GM06990 (cell line): ENCODE data around the gene DST.
"Not testable (repeated sequence)": the region's sequence is repeated elsewhere in the genome, so short reads cannot be mapped to it uniquely, and the experiment has no call there.

Experiments
- DNase-seq: peaks from one replicate; pipeline ENCODE4 v3.0.0-alpha.2; 2011; ENCODE audit not compliant: insufficient read length; ENCODE audit errors: extremely low read depth
- H3K27me3 ChIP-seq: replicated peaks from 2 replicates; pipeline ENCODE4 v1.6.0; 2011; ENCODE audit warnings: low read length; ENCODE audit not compliant: control insufficient read depth, insufficient read depth
- H3K36me3 ChIP-seq: 2 replicates; pipeline ENCODE4 v1.5.1; 2011; ENCODE audit warnings: low read length; ENCODE audit not compliant: control insufficient read depth, insufficient read depth
- H3K4me3 ChIP-seq: replicated peaks from 2 replicates; pipeline ENCODE4 v1.5.1; 2011; ENCODE audit warnings: low read depth, mild to moderate bottlenecking, control low read depth, low read length
- TF ChIP-seq, protein P1 (sequence below): IDR thresholded peaks from 2 replicates; pipeline ENCODE4 v1.5.1; 2011; ENCODE audit warnings: low read length, control low read depth, mild to moderate bottlenecking, inconsistent platforms; ENCODE audit not compliant: insufficient read depth, poor library complexity, severe bottlenecking

The DST gene

DNA sequence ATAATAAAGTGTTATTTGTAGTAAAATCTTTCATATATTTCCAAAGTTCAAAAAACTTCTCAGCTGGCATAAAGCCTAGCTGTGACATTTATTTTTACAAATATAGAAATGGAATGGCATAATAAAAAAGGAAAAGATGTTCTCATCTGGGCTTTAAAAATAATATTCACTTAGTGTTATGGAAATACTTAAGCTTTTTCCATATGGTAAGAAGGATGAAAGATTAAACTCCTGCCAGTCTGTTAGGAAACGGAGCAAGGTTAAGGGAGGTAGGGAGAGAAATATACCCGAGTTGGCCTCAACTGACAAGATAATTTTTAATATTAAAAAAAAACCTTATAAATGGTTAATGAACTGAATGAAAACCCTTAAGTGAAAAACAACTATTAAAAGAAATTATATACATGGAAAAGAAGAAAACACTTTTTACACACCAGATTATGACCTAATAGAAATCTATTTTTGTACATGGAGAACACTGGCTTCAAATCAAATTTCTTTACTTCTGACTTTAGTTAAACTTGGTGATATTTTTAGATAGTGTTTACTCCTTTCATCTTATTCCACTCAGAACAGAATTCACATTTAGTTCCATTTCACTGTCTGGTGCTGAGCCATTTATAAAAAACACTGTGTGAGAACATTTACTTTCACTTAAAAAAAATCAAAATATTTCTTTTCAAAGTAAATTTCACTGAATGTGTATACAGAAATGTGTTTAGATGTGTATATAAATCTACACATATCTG is 137.0 kb downstream of the DST start:
- TF ChIP-seq, protein P1, sequence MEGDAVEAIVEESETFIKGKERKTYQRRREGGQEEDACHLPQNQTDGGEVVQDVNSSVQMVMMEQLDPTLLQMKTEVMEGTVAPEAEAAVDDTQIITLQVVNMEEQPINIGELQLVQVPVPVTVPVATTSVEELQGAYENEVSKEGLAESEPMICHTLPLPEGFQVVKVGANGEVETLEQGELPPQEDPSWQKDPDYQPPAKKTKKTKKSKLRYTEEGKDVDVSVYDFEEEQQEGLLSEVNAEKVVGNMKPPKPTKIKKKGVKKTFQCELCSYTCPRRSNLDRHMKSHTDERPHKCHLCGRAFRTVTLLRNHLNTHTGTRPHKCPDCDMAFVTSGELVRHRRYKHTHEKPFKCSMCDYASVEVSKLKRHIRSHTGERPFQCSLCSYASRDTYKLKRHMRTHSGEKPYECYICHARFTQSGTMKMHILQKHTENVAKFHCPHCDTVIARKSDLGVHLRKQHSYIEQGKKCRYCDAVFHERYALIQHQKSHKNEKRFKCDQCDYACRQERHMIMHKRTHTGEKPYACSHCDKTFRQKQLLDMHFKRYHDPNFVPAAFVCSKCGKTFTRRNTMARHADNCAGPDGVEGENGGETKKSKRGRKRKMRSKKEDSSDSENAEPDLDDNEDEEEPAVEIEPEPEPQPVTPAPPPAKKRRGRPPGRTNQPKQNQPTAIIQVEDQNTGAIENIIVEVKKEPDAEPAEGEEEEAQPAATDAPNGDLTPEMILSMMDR = no peak
- Histone ChIP-seq H3K36me3 (peaks cover 5% of the 10 kb centered on the region), H3K4me3 (no peak overlapping the region), H3K27me3 (no peaks in the 10 kb centered on the region)
- no peak for DNase-seq

DNA sequence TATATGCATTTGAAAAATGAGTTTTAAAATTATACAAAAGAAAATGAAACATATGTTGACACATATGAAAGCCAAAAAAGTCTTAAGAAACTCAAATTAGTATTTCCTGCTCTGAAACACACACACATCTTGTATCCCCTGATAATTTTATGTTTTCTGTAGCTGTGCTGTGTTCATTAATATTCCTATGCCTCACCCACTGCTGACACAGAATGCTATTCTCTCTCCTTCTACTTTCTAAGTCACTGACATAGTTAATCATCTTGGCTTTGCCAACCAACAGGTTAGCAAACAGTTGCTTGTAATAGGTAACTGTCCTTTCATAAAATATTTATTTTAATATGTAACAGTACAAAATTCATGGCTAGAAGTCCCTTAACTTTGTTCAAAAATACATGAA is 140.7 kb downstream of the DST start:
- no peak for DNase-seq
- Histone ChIP-seq H3K4me3 (no peak overlapping the region), H3K36me3 (peaks cover 5% of the 10 kb centered on the region), H3K27me3 (no peaks in the 10 kb centered on the region)
- TF ChIP-seq, protein P1 = no peak

DNA sequence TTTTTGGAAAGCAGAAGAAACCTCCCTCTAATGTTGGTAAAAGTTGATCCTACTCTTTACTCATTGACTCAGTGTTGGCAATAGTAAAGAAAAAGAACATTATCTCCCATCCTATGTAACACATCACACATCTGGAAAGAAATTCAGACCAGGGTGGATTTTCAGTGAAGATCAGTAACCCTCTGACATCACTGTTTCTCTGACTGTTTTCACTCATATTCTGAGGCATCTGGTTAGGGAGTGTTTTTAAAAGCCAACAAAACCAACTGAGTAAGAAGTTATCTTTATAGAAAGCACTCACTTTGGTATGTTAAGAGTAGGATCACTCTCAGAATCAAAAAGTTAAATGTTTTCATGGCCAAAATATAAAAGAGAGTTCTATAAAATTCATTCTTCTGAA is 143.6 kb downstream of the DST start:
- TF ChIP-seq, protein P1 = no peak
- Histone ChIP-seq H3K36me3 (peaks cover 5% of the 10 kb centered on the region; the same call in 1 of the 2 replicates), H3K27me3 (no peaks in the 10 kb centered on the region), H3K4me3 (no peak overlapping the region)
- no peak for DNase-seq

DNA sequence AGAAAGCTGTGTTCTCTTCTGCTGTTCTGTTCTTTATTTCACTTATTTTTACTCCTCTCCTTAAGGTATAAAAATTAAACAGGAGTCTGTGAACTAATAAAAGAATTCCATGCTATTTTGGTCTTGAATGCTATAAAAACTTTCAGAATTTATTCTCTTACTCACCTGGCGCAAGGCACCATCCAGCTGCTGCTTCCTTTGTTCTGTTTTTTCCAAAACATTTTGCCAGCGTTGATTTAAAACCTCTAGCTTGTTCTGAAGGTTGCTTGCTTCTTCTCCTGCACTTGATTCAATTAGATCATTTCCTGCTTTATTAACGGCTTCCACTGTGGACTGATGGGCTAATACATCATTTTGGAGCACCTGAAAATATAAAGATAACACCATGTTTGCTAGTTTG is 145.0 kb downstream of the DST start:
- DNase-seq = no peak
- Histone ChIP-seq H3K36me3 (peaks cover 6% of the 10 kb centered on the region), H3K4me3 (no peak overlapping the region), H3K27me3 (no peaks in the 10 kb centered on the region)
- TF ChIP-seq, protein P1 = no peak

DNA sequence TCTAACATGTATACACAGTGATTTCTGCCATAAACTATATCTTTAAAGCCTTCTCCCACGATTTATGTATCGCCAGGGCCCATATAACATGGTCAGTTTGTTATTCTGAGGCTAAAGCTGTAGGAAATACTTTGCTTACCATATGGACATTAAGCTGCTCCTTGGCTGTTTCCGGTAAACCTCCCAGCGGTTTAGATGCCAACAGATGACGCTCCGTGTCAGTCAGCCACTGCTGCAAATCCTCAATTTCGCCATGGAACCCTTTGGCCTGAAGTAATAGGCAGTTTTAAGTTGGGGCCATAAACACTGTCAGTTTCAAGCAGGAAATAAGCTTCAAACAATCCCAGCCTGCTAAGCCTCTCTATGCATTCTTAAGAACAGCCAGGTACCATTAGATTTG is 145.4 kb downstream of the DST start:
- TF ChIP-seq, protein P1 = no peak
- no peaks in the 10 kb centered on the region for H3K27me3 ChIP-seq
- no peak for DNase-seq
- peaks cover 8% of the 10 kb centered on the region for H3K36me3 ChIP-seq
- H3K4me3 ChIP-seq = no peak overlapping the region

DNA sequence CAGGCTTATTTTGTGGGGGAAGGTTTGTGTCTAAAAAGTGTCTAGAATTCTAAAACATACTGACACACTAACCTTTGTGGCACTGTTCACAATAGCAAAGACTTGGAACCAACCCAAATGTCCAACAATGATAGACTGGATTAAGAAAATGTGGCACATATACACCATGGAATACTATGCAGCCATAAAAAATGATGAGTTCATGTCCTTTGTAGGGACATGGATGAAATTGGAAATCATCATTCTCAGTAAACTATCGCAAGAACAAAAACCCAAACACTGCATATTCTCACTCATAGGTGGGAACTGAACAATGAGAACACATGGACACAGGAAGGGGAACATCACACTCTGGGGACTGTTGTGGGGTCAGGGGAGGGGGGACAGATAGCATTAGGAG is 146.0 kb downstream of the DST start:
- not testable (repeated sequence) for H3K4me3 ChIP-seq, H3K27me3 ChIP-seq, H3K36me3 ChIP-seq, DNase-seq
